Prostate gland (tissue), 2 donors: ENCODE results near the gene CCDC88B. TPM values are rescaled to one million over a fixed set of nuclear protein-coding genes. Genes with fewer than 3 reads are reported as not detected.

Experiments used
- DNase-seq: peaks from one replicate; pipeline ENCODE4 v3.0.0-alpha.2; 2019; ENCODE audit warnings: low spot score
- H3K27ac ChIP-seq, 2 donors: fragments of 200-600 bp; sonication (generic); 2 replicates each; pipeline ENCODE4 v1.5.1; 2017 to 2019
- H3K27me3 ChIP-seq: fragments of 200-600 bp; sonication (generic); replicated peaks from 2 replicates; pipeline ENCODE4 v1.5.1; 2019; ENCODE audit not compliant: insufficient read depth
- H3K36me3 ChIP-seq, 2 donors: fragments of 200-600 bp; sonication (generic); 1 replicate in 1 of 2; 2 replicates in 1 of 2; pipeline versions ENCODE4 v1.5.1 to v1.8.1; 2017 to 2019
- H3K4me1 ChIP-seq: fragments of 200-600 bp; sonication (generic); replicated peaks from 2 replicates; pipeline ENCODE4 v1.5.1; 2019
- H3K4me3 ChIP-seq, 2 donors: fragments of 200-600 bp; sonication (generic); 2 replicates each; pipeline ENCODE4 v1.5.1; 2017 to 2019
- H3K9me3 ChIP-seq: fragments of 200-600 bp; sonication (generic); 2 replicates; pipeline ENCODE4 v1.5.1; 2017
- CTCF ChIP-seq, 4 experiments: fragments of 200-600 bp in 2 of 4; fragments of 450-650 bp in 2 of 4; sonication (generic) in 2 of 4; IDR thresholded peaks; 1 replicate in 3 of 4; 2 replicates in 1 of 4; pipeline ENCODE4 v1.5.1; 2016 to 2019; ENCODE audit warnings: antibody characterized with exemption in 4 of 4, mild to moderate bottlenecking in 2 of 4, moderate library complexity in 2 of 4
- POLR2A ChIP-seq: fragments of 450-650 bp; IDR thresholded peaks from one replicate; pipeline ENCODE4 v1.6.1; 2016; ENCODE audit warnings: antibody characterized with exemption, mild to moderate bottlenecking
- POLR2AphosphoS5 ChIP-seq: sonication (generic); formaldehyde crosslinking; IDR thresholded peaks from one replicate; pipeline ENCODE4 v1.6.1; 2017; ENCODE audit warnings: antibody characterized with exemption
- WGBS: methylation state at CpG from one replicate; pipeline ENCODE4 v1.1.5; 2018; 5-methylcytosine and 5-hydroxymethylcytosine counted together
- intact Hi-C: fragments of 100-400 bp; cut with DNase I; formaldehyde crosslinking; loops from one replicate; pipeline ENCODE4 v1.14.2; 2022
- total RNA-seq, 2 donors: library from RNA; depleted of rRNA; stranded (reverse); fragments of >200 nt; gene quantifications; one replicate each; pipeline ENCODE4 v1.1.0, GENCODE V29; 2016

CCDC88B gene
- total RNA-seq, 2 donors from 2014 or later: 3.0 to 10.0 TPM

- DNase-seq: peak; percentile 90
- Histone ChIP-seq H3K4me3 (peak overlapping the region; percentile 1 to 24), H3K27ac (peak overlapping the region; percentile 71 to 81), H3K36me3 (no peaks in the 10 kb centered on the region), H3K9me3 (no peaks in the 10 kb centered on the region), H3K4me1 (peaks cover 4% of the 10 kb centered on the region), H3K27me3 (no peaks in the 10 kb centered on the region)
- peak; percentile 24 to 90 (median 66) for TF ChIP-seq CTCF (IDR thresholded peaks at IDR 0.05)
- peak; percentile 85 for TF ChIP-seq POLR2A
- peak; percentile 70 for TF ChIP-seq POLR2AphosphoS5
- 20% methylated on average over 55 of the region's 55 CpGs for WGBS
- intact Hi-C loops: no loop called here
These were observed 2.1 kb downstream of the CCDC88B start for GRCh38 chr11:64341851-64342791.

GRCh38 chr11:64342869-64343745, 3.1 kb downstream of the CCDC88B start:
- DNase-seq: no peak
- Histone ChIP-seq H3K9me3 (no peaks in the 10 kb centered on the region), H3K4me3 (peak overlapping the region; percentile 1 to 24), H3K4me1 (peaks cover 4% of the 10 kb centered on the region), H3K36me3 (no peaks in the 10 kb centered on the region), H3K27ac (peak overlapping the region; percentile 71 to 81), H3K27me3 (no peaks in the 10 kb centered on the region)
- TF ChIP-seq CTCF (IDR thresholded peaks at IDR 0.05) (no peak), POLR2A (no peak), POLR2AphosphoS5 (no peak)
- 67% methylated on average over 29 of the region's 29 CpGs for WGBS
- intact Hi-C loops: no loop called here

- Histone ChIP-seq H3K27ac (no peak overlapping the region), H3K27me3 (no peaks in the 10 kb centered on the region), H3K36me3 (no peaks in the 10 kb centered on the region), H3K9me3 (no peaks in the 10 kb centered on the region), H3K4me3 (no peak overlapping the region), H3K4me1 (peaks cover 4% of the 10 kb centered on the region)
- TF ChIP-seq POLR2AphosphoS5: no peak
- TF ChIP-seq POLR2A: no peak
- peak in 2 of 4 experiments; percentile 19 to 21 for TF ChIP-seq CTCF (IDR thresholded peaks at IDR 0.05)
- intact Hi-C loops: no loop called here
- DNase-seq: no peak
- 87% methylated on average over 18 of the region's 18 CpGs for WGBS
These were observed 4.0 kb downstream of the CCDC88B start for GRCh38 chr11:64343767-64344559.

GRCh38 chr11:64344787-64345186, 4.8 kb downstream of the CCDC88B start:
- Histone ChIP-seq H3K27ac (no peak overlapping the region), H3K4me3 (no peak overlapping the region), H3K36me3 (no peaks in the 10 kb centered on the region), H3K4me1 (peaks cover 4% of the 10 kb centered on the region), H3K27me3 (no peaks in the 10 kb centered on the region), H3K9me3 (no peaks in the 10 kb centered on the region)
- no peak for DNase-seq
- WGBS: 93% methylated on average over 27 of the region's 28 CpGs
- intact Hi-C loops: no loop called here
- TF ChIP-seq CTCF (IDR thresholded peaks at IDR 0.05): no peak
- TF ChIP-seq POLR2AphosphoS5: no peak
